ENCODE data around the gene SCFD2. TPM values are rescaled to one million over a fixed set of nuclear protein-coding genes. Genes with fewer than 3 reads are reported as not detected.
"Not testable (repeated sequence)": the region's sequence is repeated elsewhere in the genome, so short reads cannot be mapped to it uniquely, and the experiment has no call there.

SCFD2 gene
- total and polyA plus RNA-seq, 2 experiments from 2014 or later: 13.2 to 15.9 TPM

- Histone ChIP-seq H3K4me1 (ENCODE audit: low read depth) (no peaks in the 10 kb centered on the region), H3K4me3 (no peak overlapping the region), H3K27me3 (no peaks in the 10 kb centered on the region), H3K36me3 (no peaks in the 10 kb centered on the region), H3K9me3 (ENCODE audit: low read depth) (no peaks in the 10 kb centered on the region), H3K27ac (no peak overlapping the region)
- TF ChIP-seq CTCF (IDR thresholded peaks at IDR 0.05; ENCODE audit: low read depth, low read length): no peak
- no peak for DNase-seq (ENCODE audit: low read depth in 1 of 2, low spot score in 1 of 2)
Observed at GRCh38 chr4:53060278-53060677, 305.6 kb downstream of the SCFD2 start.

GRCh38 chr4:53059871-53060270, 306.0 kb downstream of the SCFD2 start:
- Histone ChIP-seq H3K4me3 (no peak overlapping the region), H3K4me1 (ENCODE audit: low read depth) (no peaks in the 10 kb centered on the region), H3K9me3 (ENCODE audit: low read depth) (no peaks in the 10 kb centered on the region), H3K27me3 (no peaks in the 10 kb centered on the region), H3K36me3 (no peaks in the 10 kb centered on the region), H3K27ac (no peak overlapping the region)
- DNase-seq (ENCODE audit: low read depth in 1 of 2, low spot score in 1 of 2): no peak
- TF ChIP-seq CTCF (IDR thresholded peaks at IDR 0.05; ENCODE audit: low read depth, low read length): no peak

- no peaks in the 10 kb centered on the region for H3K9me3 ChIP-seq (ENCODE audit: low read depth)
- no peaks in the 10 kb centered on the region for H3K27me3 ChIP-seq
- no peak for DNase-seq (ENCODE audit: low read depth in 1 of 2, low spot score in 1 of 2)
- H3K4me1 ChIP-seq (ENCODE audit: low read depth): no peaks in the 10 kb centered on the region
- no peak overlapping the region for H3K27ac ChIP-seq
- H3K36me3 ChIP-seq: no peaks in the 10 kb centered on the region
- no peak overlapping the region for H3K4me3 ChIP-seq
- no peak for TF ChIP-seq CTCF (IDR thresholded peaks at IDR 0.05; ENCODE audit: low read depth, low read length)
Observed at GRCh38 chr4:53059256-53059655, 306.6 kb downstream of the SCFD2 start.

- Histone ChIP-seq H3K4me3 (no peak overlapping the region), H3K36me3 (no peaks in the 10 kb centered on the region), H3K27ac (no peak overlapping the region), H3K9me3 (ENCODE audit: low read depth) (no peaks in the 10 kb centered on the region), H3K4me1 (ENCODE audit: low read depth) (no peaks in the 10 kb centered on the region), H3K27me3 (no peaks in the 10 kb centered on the region)
- DNase-seq (ENCODE audit: low read depth in 1 of 2, low spot score in 1 of 2): no peak
- no peak for TF ChIP-seq CTCF (IDR thresholded peaks at IDR 0.05; ENCODE audit: low read depth, low read length)
Observed at GRCh38 chr4:53057679-53058078, 308.2 kb downstream of the SCFD2 start.

GRCh38 chr4:53057108-53057507, 308.8 kb downstream of the SCFD2 start:
- H3K36me3 ChIP-seq; H3K27ac ChIP-seq; H3K4me3 ChIP-seq; H3K27me3 ChIP-seq; DNase-seq (ENCODE audit: low read depth in 1 of 2, low spot score in 1 of 2); H3K4me1 ChIP-seq (ENCODE audit: low read depth); H3K9me3 ChIP-seq (ENCODE audit: low read depth): not testable (repeated sequence)

- Histone ChIP-seq H3K4me1 (ENCODE audit: low read depth) (no peaks in the 10 kb centered on the region), H3K27me3 (no peaks in the 10 kb centered on the region), H3K27ac (no peak overlapping the region), H3K4me3 (no peak overlapping the region), H3K9me3 (ENCODE audit: low read depth) (no peaks in the 10 kb centered on the region), H3K36me3 (no peaks in the 10 kb centered on the region)
- TF ChIP-seq CTCF (IDR thresholded peaks at IDR 0.05; ENCODE audit: low read depth, low read length): no peak
- no peak for DNase-seq (ENCODE audit: low read depth in 1 of 2, low spot score in 1 of 2)
Observed at GRCh38 chr4:53055716-53056403, 310.0 kb downstream of the SCFD2 start.

Data from cardiac muscle cell (in vitro differentiated cells and primary cell).